NCI-H526 (cell line): Measurements from ENCODE around the gene TMEM95.
"Not testable (repeated sequence)": the region's sequence is repeated elsewhere in the genome, so short reads cannot be mapped to it uniquely, and the experiment has no call there.

ENCODE experiments used
- DNase-seq, 2 experiments: peaks; one replicate each; lab custom pipeline; 2025; lab: John Stamatoyannopoulos, UW

The TMEM95 gene

GRCh38 chr17:7323731-7324437 lies 31.1 kb upstream of the TMEM95 start:
- DNase-seq: peak in 1 of 2 experiments; percentile 37

GRCh38 chr17:7324438-7324779 lies 30.5 kb upstream of the TMEM95 start:
- no peak for DNase-seq

DNA sequence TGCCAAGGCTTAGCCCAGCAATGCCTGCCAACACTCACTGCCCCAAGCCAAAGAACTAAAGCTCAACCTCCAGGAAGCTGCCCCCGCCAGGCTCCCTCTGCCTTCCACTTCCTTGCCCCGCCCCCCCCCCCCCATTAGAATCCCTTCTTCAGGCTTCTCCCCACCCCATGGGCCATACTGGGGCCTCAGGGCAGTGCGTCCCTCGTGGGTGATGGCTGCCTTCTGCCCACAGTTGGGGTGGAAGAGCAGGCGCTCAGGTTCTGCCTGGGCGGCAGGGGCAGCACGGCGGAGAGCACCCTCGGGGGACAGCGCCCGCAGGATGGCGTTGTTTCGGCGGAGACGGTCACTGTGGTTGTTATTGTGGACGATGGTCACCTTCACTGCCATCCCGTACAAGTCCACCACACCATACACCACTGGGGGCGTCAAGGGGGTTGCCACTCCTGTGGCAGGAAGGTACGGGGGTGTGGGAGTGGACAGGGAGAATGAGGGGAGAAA lies 29.9 kb upstream of the TMEM95 start:
- DNase-seq: no peak

GRCh38 chr17:7326186-7326585 lies 28.8 kb upstream of the TMEM95 start:
- DNase-seq: no peak

- no peak for DNase-seq
These were observed 27.9 kb upstream of the TMEM95 start for GRCh38 chr17:7327056-7327455.

DNA sequence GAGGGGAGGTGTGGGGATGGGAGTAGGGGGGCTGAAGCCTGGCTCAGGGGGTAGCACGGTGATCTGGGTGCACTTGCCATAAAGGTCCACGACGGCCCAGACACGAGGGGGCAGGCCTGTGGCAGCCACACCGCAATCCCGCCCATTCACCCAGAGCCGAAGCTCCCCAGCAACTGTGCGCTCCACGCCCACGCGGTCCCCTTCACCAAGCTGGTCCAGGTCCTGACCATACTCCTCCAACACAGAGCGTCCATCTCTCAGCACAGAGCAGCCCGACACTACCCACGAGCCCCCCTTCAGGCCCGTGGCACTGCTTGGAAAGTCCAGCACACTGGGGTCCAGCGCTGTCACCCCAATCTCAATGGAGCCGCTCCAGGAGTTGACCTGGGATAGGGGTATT lies 27.5 kb upstream of the TMEM95 start:
- no peak for DNase-seq

DNA sequence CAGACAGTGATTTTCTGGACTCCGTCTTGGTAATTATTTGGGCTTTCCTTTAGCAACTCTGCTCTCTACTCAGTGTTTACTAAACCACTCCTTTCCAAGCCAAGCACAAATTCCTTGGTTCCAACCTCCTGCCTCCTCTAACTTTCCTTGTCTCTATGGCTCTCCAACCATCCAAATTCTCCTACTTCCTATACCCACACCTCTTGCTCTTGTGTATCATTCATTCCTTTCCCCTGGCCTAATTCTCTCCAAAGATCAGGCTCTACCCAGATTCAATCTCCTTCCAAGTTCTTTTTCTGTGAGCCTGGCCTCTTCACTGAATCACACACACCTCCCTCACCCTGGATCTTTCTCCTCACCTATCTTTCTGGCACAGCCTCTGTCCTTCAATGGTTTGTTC lies 26.9 kb upstream of the TMEM95 start:
- DNase-seq: no peak

- no peak for DNase-seq
These were observed 26.0 kb upstream of the TMEM95 start, which contains the start of gene NEURL4 for GRCh38 chr17:7328840-7329373. TSS of gene NEURL4 (minus strand) at chr17:7329335. CDS start at chr17:7329312, 23 bp downstream.

DNA sequence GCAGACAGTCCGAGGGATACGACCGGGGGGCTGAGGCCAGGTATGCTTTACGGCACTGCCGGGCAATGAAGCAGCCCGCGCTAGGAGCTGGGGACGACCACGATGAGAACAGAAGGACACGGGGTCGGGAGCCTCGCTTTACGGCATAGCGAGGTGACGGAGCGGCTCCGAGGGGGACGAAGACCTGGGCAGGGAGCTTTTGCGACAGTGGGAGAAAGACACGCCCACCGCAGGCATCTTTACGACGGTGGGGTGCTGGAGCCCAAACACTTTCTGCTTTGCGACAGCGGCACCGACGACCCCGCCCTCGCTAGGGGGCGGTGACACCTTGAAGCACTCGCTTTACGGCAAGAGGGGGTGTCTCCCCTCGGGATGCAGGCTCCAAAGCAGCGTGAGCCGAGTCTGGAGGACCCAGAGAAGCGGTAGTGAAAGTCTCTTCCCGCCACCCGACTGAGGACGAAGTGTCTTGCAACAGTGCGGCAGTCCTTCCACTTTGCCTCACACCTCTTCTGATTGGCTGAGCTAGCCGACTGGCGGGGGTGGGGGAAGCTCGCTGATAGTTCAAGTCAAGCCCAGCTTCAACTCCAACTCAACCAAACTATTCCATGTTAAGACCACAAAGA lies 25.5 kb upstream of the TMEM95 start:
- DNase-seq: peak; percentile 96 to 100

- peak; percentile 61 to 77 for DNase-seq
These were observed 24.8 kb upstream of the TMEM95 start for GRCh38 chr17:7329997-7330637.

GRCh38 chr17:7330638-7331015 lies 24.3 kb upstream of the TMEM95 start:
- no peak for DNase-seq

DNA sequence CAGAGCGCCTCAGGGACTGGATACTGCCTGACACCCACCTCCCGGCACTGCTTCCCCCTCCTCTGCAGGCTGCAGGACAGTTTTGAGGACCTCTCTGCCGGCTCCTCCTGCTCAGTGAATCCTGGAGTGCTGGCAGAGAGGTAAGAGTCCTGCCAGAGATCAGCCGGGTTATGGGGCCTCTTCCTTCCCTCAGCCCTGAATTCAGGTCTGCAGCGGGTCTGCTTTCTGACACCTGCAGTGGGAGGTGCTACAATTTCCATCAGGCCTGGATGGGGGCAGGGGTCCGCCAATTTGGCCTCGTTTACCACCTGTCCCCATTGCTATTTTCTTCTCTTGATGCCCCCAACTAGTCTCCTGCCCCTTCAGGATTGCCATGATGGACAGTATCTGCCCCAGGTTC lies 22.8 kb upstream of the TMEM95 start:
- no peak for DNase-seq

GRCh38 chr17:7332600-7333069 lies 22.3 kb upstream of the TMEM95 start:
- DNase-seq: not testable (repeated sequence)

DNA sequence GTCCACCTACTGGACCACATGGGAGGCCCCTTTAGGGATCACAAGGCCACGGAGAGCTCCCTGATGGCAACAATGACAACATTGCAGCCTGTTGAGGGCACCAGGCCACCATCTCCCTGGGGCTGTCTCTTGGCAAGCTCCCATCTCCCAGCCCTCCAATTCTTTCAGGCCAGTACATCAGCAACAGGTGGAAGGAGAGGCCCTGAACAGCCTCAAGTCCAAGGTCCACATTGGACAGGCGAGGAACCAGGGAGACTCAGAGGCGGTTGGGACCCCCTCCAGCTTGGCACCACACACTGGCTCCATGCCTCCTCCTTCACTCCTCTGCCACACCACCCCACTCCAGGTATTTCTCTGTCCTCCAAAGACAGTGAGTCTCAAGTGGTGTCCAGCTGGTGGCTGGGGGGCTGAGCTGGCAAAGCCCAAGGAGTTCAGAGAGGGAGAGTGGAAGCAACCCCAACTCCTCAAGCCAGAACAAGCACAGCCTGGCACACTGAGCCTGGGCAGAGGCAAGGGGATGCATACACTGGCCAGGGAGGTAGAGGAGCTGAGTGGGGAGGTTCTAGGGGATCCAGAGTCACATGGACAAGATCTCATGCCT lies 19.9 kb upstream of the TMEM95 start:
- DNase-seq: no peak

DNA sequence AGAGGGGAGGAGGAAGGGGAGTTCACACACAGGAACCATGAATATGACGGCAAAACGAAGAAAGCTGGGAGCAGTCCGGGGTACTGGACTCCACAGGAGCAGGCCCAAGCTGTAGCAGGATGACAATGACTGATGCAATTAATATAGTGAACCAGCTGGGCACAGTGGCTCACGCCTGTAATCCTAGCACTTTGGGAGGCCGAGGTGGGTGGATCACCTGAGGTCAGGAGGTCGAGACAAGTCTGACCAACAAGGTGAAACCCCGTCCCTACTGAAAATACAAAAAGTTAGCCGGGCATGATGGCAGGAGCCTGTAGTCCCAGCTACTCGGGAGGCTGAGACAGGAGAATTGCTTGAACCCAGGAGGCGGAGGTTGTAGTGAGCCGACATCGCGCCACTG lies 19.2 kb upstream of the TMEM95 start:
- DNase-seq: not testable (repeated sequence)

DNA sequence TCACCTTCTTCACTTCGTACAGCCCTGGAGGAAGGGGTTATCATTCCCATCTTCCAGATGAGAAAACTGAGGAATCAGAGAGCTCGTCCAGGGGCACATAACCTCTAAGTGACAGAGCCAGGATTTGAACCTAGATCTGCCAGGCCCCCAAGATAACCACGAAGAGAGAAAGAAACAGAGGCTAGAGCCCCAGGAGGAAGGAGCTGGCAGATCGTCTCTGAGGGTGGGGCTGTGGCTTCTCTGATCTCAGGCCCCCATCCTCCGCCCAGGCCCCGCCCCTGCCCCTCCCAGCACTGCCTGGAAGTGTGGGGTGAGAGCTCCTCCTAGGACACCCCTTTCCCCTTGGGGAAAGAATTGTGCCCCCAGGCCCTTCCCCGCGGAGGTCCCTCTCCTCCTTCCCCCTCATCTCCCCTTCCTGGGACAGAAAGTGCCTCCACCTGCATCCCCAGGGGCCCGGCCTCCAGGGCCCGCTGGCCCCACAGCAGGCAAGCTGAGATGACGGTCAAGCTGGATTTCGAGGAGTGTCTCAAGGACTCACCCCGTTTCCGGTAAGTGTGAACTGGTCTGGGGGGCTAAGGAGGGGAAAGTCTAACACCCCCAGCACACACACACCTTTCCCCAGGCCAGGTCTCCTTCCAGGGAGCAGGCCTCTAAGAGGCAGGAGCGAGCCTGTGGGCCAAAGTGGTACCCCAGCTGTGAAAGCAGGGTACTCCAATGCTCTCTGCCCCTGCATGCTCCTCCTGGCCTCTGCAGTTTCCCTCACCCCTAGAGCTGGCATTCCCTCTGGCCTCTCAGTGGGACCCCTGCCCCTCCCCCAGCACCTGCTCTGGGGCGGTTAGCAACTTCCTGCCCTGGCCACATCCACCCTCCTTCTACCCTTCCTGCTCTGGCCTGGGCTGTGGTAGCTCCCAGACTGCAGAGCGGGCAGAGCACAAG lies 18.4 kb upstream of the TMEM95 start, which contains the start of gene ACAP1:
ACAP1 (plus strand) TSS at position 290 of the 936 bp plus-strand sequence; CDS start at position 496, 206 bp downstream.
- DNase-seq: no peak

DNA sequence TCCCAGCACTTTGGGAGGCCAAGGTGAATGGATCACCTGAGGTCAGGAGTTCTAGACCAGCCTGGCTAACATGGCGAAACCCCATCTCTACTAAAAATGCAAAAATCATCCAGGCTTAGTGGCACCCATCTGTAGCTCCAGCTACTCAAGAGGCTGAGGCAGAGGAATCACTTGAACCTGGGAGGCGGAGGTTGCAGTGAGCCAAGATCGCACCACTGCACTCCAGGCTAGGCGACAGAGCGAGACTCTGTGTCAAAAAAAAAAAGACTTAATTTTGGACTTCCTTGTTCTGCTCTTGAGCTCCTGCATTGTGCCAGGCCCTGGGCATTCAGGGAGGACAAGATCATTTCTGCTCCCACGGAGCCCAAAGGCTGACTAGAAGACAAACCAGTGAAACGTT lies 17.4 kb upstream of the TMEM95 start:
- DNase-seq: not testable (repeated sequence)

DNA sequence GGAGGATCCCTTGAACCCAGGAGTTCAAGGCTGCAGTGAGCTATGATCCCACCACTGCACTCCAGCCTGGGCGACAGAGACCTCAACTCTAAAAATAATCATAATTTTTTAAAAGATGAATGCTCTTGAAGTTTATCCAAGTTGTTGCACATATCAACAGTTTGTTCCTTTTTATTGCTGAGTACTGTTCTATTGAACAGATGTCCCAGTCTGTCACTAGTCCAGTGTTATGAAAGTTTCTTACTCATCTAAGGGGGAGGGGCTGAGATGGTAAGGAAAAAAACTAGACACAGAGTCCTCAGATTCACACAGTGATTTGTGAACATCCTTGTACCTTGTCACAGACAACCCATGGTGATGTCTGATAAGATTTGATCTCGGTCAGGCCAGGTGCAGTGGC lies 14.8 kb upstream of the TMEM95 start:
- no peak for DNase-seq

DNA sequence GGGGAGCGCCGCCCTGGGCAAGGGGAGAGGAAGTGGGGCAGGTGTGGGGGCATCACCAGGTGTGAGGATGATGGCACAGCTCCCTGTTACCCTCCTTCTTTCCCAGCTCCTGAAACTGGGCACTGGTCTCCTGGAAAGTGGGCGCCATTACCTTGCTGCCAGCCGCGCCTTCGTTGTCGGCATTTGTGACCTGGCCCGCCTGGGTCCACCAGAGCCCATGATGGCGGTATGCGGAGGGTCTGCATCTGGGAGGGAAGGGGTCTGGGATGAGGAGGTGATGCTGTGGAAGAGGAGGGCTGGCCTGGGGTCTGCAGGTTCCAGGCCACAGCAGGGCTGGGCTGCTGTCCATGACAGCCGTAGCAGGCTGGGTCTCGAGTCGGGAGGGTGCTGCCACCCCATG lies 13.1 kb upstream of the TMEM95 start:
- DNase-seq: no peak

DNA sequence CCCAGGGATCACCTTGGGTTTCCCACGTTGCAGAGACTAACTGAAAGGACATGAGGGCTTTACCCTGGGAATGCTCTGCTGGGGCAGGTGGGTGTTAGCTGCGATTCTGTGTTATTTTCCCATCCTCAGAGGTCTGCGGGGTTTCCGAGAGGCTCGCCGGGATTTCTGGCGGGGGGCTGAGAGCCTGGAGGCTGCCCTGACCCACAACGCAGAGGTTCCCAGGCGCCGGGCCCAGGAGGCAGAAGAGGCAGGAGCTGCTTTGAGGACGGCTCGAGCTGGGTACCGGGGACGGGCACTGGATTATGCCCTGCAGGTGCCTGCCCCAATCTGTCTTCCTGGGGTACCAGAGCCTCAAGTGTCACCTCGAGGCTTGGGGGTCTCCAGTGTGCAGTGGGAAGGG lies 11.7 kb upstream of the TMEM95 start:
- no peak for DNase-seq
